Prostate gland (tissue), 2 donors: ENCODE results near the gene LIMK1.

Experiments used
- POLR2A ChIP-seq: fragments of 450-650 bp; IDR thresholded peaks from one replicate; pipeline ENCODE4 v1.6.1; 2016; ENCODE audit warnings: antibody characterized with exemption, mild to moderate bottlenecking
- POLR2AphosphoS5 ChIP-seq: sonication (generic); formaldehyde crosslinking; IDR thresholded peaks from one replicate; pipeline ENCODE4 v1.6.1; 2017; ENCODE audit warnings: antibody characterized with exemption
- TF ChIP-seq, protein P1 (sequence below), 4 experiments: fragments of 200-600 bp in 2 of 4; fragments of 450-650 bp in 2 of 4; sonication (generic) in 2 of 4; IDR thresholded peaks; 1 replicate in 3 of 4; 2 replicates in 1 of 4; pipeline ENCODE4 v1.5.1; 2016 to 2019; ENCODE audit warnings: antibody characterized with exemption in 4 of 4, mild to moderate bottlenecking in 2 of 4, moderate library complexity in 2 of 4

DNA sequence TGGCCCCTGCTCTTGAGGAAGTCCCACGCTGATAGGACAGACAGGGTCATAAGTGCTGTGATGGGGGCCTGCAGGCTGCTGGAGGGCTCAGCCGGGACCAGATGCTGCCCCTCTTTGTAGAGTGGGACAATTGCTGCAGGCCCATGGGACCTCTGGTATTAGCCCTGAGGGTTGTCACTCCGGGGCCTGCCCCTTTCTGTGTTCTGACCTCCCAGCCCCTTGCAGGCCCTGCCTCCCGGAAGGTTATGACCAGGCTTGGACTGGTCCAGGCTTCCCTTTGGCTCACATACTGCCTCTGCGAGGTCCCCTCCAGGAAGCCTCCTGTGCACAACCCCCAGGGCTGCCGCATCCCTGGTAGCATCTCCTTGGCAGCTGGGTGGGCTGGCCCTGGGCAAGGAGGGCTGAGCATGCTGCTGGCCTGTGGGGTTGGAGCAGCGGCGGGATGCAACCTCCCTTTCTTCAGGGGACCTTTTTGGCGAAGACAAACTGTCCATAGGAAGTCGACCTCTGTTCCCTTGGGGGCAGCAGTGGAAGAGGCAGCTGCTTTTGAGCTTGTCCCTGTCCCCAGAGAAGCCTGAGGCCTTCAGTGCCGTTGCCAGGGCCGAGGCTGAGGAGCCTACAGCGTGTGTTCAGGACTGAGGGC lies 8.8 kb downstream of the LIMK1 start:
- TF ChIP-seq, protein P1, sequence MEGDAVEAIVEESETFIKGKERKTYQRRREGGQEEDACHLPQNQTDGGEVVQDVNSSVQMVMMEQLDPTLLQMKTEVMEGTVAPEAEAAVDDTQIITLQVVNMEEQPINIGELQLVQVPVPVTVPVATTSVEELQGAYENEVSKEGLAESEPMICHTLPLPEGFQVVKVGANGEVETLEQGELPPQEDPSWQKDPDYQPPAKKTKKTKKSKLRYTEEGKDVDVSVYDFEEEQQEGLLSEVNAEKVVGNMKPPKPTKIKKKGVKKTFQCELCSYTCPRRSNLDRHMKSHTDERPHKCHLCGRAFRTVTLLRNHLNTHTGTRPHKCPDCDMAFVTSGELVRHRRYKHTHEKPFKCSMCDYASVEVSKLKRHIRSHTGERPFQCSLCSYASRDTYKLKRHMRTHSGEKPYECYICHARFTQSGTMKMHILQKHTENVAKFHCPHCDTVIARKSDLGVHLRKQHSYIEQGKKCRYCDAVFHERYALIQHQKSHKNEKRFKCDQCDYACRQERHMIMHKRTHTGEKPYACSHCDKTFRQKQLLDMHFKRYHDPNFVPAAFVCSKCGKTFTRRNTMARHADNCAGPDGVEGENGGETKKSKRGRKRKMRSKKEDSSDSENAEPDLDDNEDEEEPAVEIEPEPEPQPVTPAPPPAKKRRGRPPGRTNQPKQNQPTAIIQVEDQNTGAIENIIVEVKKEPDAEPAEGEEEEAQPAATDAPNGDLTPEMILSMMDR (IDR thresholded peaks at IDR 0.05), result no peak
- TF ChIP-seq POLR2A (no peak), POLR2AphosphoS5 (no peak)
